Heart left ventricle (tissue), 16 donors: ENCODE measurements around the gene GGN. TPM values are rescaled to one million over a fixed set of nuclear protein-coding genes. Genes with fewer than 3 reads are reported as not detected.

Source experiments
- ATAC-seq, 4 donors: fragments of 200-7000 bp; cut with Tn5 transposase; one replicate each; pipeline ENCODE4 v1.9.1; 2020 to 2022; ENCODE audit warnings: moderate library complexity in 4 of 4, mild to moderate bottlenecking in 3 of 4, moderate number of reproducible peaks in 1 of 4
- DNase-seq, 5 donors: peaks; one replicate each; pipeline ENCODE4 v3.0.0-alpha.2; 2020
- H3K27ac ChIP-seq, 12 donors: fragments of 200-600 bp; sonication (generic) in 4 of 12; one replicate each; pipeline versions ENCODE4 v1.5.0 to v1.8.0; 2016 to 2022; ENCODE audit warnings: mild to moderate bottlenecking in 2 of 12
- H3K27me3 ChIP-seq, 9 donors: fragments of 200-600 bp; sonication (generic) in 2 of 9; one replicate each; pipeline versions ENCODE4 v1.5.1 to v1.8.0; 2016 to 2022; ENCODE audit warnings: mild to moderate bottlenecking in 3 of 9
- H3K36me3 ChIP-seq, 9 donors: fragments of 200-600 bp; sonication (generic) in 2 of 9; one replicate each; pipeline versions ENCODE4 v1.5.0 to v1.8.0; 2018 to 2022; ENCODE audit warnings: mild to moderate bottlenecking in 2 of 9
- H3K4me1 ChIP-seq, 12 donors: fragments of 200-600 bp; sonication (generic) in 4 of 12; one replicate each; pipeline versions ENCODE4 v1.5.0 to v1.8.0; 2016 to 2022; ENCODE audit warnings: mild to moderate bottlenecking in 3 of 12
- H3K4me3 ChIP-seq, 12 donors: fragments of 200-600 bp; sonication (generic) in 4 of 12; one replicate each; pipeline versions ENCODE4 v1.5.0 to v1.8.0; 2017 to 2022; ENCODE audit warnings: mild to moderate bottlenecking in 9 of 12, moderate library complexity in 4 of 12
- H3K9me3 ChIP-seq, 12 donors: fragments of 200-600 bp; sonication (generic) in 4 of 12; one replicate each; pipeline versions ENCODE4 v1.5.0 to v1.8.0; 2016 to 2022; ENCODE audit warnings: mild to moderate bottlenecking in 1 of 12
- CTCF ChIP-seq, 12 donors: fragments of 200-600 bp; sonication (generic) in 4 of 12; IDR thresholded peaks; one replicate each; pipeline versions ENCODE4 v1.5.0 to v1.8.0; 2018 to 2022; ENCODE audit warnings: antibody characterized with exemption in 12 of 12, mild to moderate bottlenecking in 5 of 12
- POLR2A ChIP-seq, 2 donors: fragments of 450-650 bp; IDR thresholded peaks; one replicate each; pipeline ENCODE4 v1.6.1; 2017; ENCODE audit warnings: antibody characterized with exemption in 2 of 2, mild to moderate bottlenecking in 2 of 2, moderate library complexity in 2 of 2
- WGBS, 4 donors: extraction: QIAGEN DNeasy Blood & Tissue Kit in 2 of 4; methylation state at CpG; one replicate each; pipeline versions ENCODE4 v1.1.5 to v1.1.7; 2013 to 2018; 5-methylcytosine and 5-hydroxymethylcytosine counted together
- intact Hi-C, 10 donors: fragments of 100-400 bp; cut with DNase I; formaldehyde crosslinking; loops; one replicate each; pipeline versions ENCODE4 v1.11.1 to v1.14.2; 2022
- polyA plus RNA-seq, 2 donors: library from polyadenylated mRNA; stranded (reverse); fragments of 200-250 nt; gene quantifications; one replicate each; pipeline ENCODE4 v1.2.3, GENCODE V29; 2013
- total RNA-seq, 9 donors: library from RNA; depleted of rRNA in 2 of 9; stranded (reverse); fragments of >200 nt in 2 of 9; fragmentation: NEBNext Ultra II Directional in 3 of 9; extraction: Animal tissue kit (Norgen Biotek cat#: 25700) in 3 of 9; gene quantifications; one replicate each; pipeline versions ENCODE4 v1.1.0 to v1.2.4, GENCODE V29; 2016 to 2023
- donor health status: ischemic (EF 13 %, LVEDD 7.1; RV severe dilation, severe dysfunction).
- donor health status: healthy with polysubstance abuse.
- donor health status: DM: no; HTN: yes; CAD: no.
- donor health status: DM: no; HTN: no; CAD: no.
- donor health status: ischemic (EF 25% LVEDD 6.9; RV normal size, moderate dysfunction).
- donor health status: ischemic (EF 25% LVEDD 5.7; RV mildly dilated, moderate dysfunction).
- donor health status: healthy.
- donor health status: DM: yes; HTN: yes; CAD: no.
- donor health status: ischemic (EF 35%, LVEDD 5.7; RV mildly dilated, moderate dysfunction).
- donor health status: nonischemic (EF 11% LVEDD 7.7; RV severe dilation, severe dysfunction).
- donor health status: DM: yes; HTN: yes; CAD: no.
- donor health status: PGD.
- donor health status: ischemic (EF 29% LVEDD 5.4; RV normal size, mild dysfunction).
- donor health status: nonischemic (EF 23%, LVEDD 6.1; RV moderate dilation, normal function).

GGN gene
- total and polyA plus RNA-seq, 11 donors: 0.15 to 0.67 (median 0.31) TPM; not detected in 4

GRCh38 chr19:38400361-38400760 is 12.5 kb upstream of the GGN start:
- 71 to 76% (median 73%) methylated on average over 5 of the region's 5 CpGs for WGBS, 4 donors
- peaks cover 0 to 8% (median 1%) of the 10 kb centered on the region in 9 donors for H3K36me3 ChIP-seq
- no peak overlapping the region for H3K27ac ChIP-seq
- no peak for ATAC-seq
- peaks cover 0 to 17% (median 7%) of the 10 kb centered on the region in 12 donors for H3K4me1 ChIP-seq
- no peaks in the 10 kb centered on the region for H3K9me3 ChIP-seq
- TF ChIP-seq CTCF (IDR thresholded peaks at IDR 0.05) (no peak), POLR2A (IDR thresholded peaks at IDR 0.05) (no peak)
- no peak for DNase-seq
- intact Hi-C loops: loop anchor here (5.0 to 10.0 kb wide), 6 partner anchors 114 to 534 kb away; partner anchors contain the start of genes EIF3K (in 3 of the 10), MAP4K1 (in 3 of the 10), MRPS12 (in 2 of the 10) and SARS2 (in 2 of the 10)
- peaks cover 11 to 61% (median 45%) of the 10 kb centered on the region in 9 donors for H3K27me3 ChIP-seq
- H3K4me3 ChIP-seq: no peak overlapping the region

- 62 to 81% (median 67%) methylated on average over 1 of the region's 1 CpG for WGBS, 4 donors
- Histone ChIP-seq H3K4me3 (no peak overlapping the region), H3K9me3 (no peaks in the 10 kb centered on the region), H3K4me1 (peaks cover 0 to 24% (median 7%) of the 10 kb centered on the region in 12 donors), H3K27ac (no peak overlapping the region), H3K27me3 (peaks cover 15 to 68% (median 53%) of the 10 kb centered on the region in 9 donors), H3K36me3 (no peaks in the 10 kb centered on the region)
- intact Hi-C loops: loop anchor here in 3 of 10 donors (10.0 kb wide), 3 partner anchors 215 to 535 kb away; partner anchors contain the start of genes EIF3K (in 1 of the 3), MAP4K1 (in 1 of the 3), MRPS12 (in 1 of the 3) and SARS2 (in 1 of the 3)
- no peak for ATAC-seq
- DNase-seq: no peak
- TF ChIP-seq CTCF (IDR thresholded peaks at IDR 0.05) (no peak), POLR2A (IDR thresholded peaks at IDR 0.05) (no peak)
Observed at GRCh38 chr19:38399537-38399936, 11.7 kb upstream of the GGN start.

- peaks cover 0 to 24% (median 5%) of the 10 kb centered on the region in 12 donors for H3K4me1 ChIP-seq
- no peak for DNase-seq
- WGBS, 4 donors: 53 to 60% (median 59%) methylated on average over 3 to 9 of the region's 9 CpGs
- TF ChIP-seq CTCF (IDR thresholded peaks at IDR 0.05): no peak
- ATAC-seq: no peak
- peaks cover 15 to 73% (median 57%) of the 10 kb centered on the region in 9 donors for H3K27me3 ChIP-seq
- H3K4me3 ChIP-seq: no peak overlapping the region
- no peaks in the 10 kb centered on the region for H3K9me3 ChIP-seq
- H3K36me3 ChIP-seq: no peaks in the 10 kb centered on the region
- H3K27ac ChIP-seq: no peak overlapping the region
- intact Hi-C loops: loop anchor here in 3 of 10 donors (10.0 kb wide), 3 partner anchors 216 to 536 kb away; partner anchors contain the start of genes EIF3K (in 1 of the 3), MAP4K1 (in 1 of the 3), MRPS12 (in 1 of the 3) and SARS2 (in 1 of the 3)
Observed at GRCh38 chr19:38399081-38399480, 11.2 kb upstream of the GGN start.

- intact Hi-C loops: loop anchor here in 3 of 10 donors (10.0 kb wide), 3 partner anchors 219 to 539 kb away; partner anchors contain the start of genes EIF3K (in 1 of the 3), MAP4K1 (in 1 of the 3), MRPS12 (in 1 of the 3) and SARS2 (in 1 of the 3)
- Histone ChIP-seq H3K4me1 (peaks cover 0 to 15% (median 0%) of the 10 kb centered on the region in 12 donors), H3K27me3 (peaks cover 15 to 70% (median 60%) of the 10 kb centered on the region in 9 donors), H3K27ac (no peak overlapping the region), H3K36me3 (no peaks in the 10 kb centered on the region), H3K9me3 (no peaks in the 10 kb centered on the region), H3K4me3 (peak overlapping the region in 2 of 12 donors; percentile 7 to 50)
- no peak for ATAC-seq
- TF ChIP-seq POLR2A (IDR thresholded peaks at IDR 0.05): no peak
- no peak for TF ChIP-seq CTCF (IDR thresholded peaks at IDR 0.05)
- WGBS, 4 donors: 4 to 7% (median 5%) methylated on average over 37 to 86 of the region's 86 CpGs
- DNase-seq: no peak
Observed at GRCh38 chr19:38395381-38396114, 7.7 kb upstream of the GGN start.
